Rectal smooth muscle tissue (tissue), 1 donor: ENCODE data around the gene MAST4.

Experiments used
- H3K27ac ChIP-seq: one replicate; pipeline ENCODE4 v1.7.0; 2013; ENCODE audit warnings: low read depth, low read length, inconsistent platforms
- H3K27me3 ChIP-seq: one replicate; pipeline ENCODE4 v1.7.0; 2013; ENCODE audit warnings: low read length; ENCODE audit not compliant: control insufficient read depth, insufficient read depth
- H3K36me3 ChIP-seq: one replicate; pipeline ENCODE4 v1.7.0; 2013; ENCODE audit warnings: low read length; ENCODE audit not compliant: control insufficient read depth, insufficient read depth
- H3K4me1 ChIP-seq: one replicate; pipeline ENCODE4 v1.7.0; 2013; ENCODE audit warnings: low read length; ENCODE audit not compliant: control insufficient read depth, insufficient read depth
- H3K4me3 ChIP-seq: one replicate; pipeline ENCODE4 v1.7.0; 2013; ENCODE audit warnings: low read length
- H3K9ac ChIP-seq: one replicate; pipeline ENCODE4 v1.7.0; 2013; ENCODE audit warnings: low read length

MAST4 gene

GRCh38 chr5:66658516-66658915 is 62.3 kb downstream of the MAST4 start:
- Histone ChIP-seq H3K27ac (no peak overlapping the region), H3K4me1 (no peaks in the 10 kb centered on the region), H3K9ac (no peak overlapping the region), H3K27me3 (no peaks in the 10 kb centered on the region), H3K4me3 (no peak overlapping the region), H3K36me3 (no peaks in the 10 kb centered on the region)

- H3K27ac ChIP-seq = no peak overlapping the region
- no peaks in the 10 kb centered on the region for H3K4me1 ChIP-seq
- no peak overlapping the region for H3K4me3 ChIP-seq
Measured at GRCh38 chr5:66659780-66660179, 63.6 kb downstream of the MAST4 start.

GRCh38 chr5:66660396-66660795 is 64.2 kb downstream of the MAST4 start:
- no peak overlapping the region for H3K4me3 ChIP-seq
- no peak overlapping the region for H3K27ac ChIP-seq
- no peaks in the 10 kb centered on the region for H3K4me1 ChIP-seq
- no peak overlapping the region for H3K9ac ChIP-seq
- no peaks in the 10 kb centered on the region for H3K36me3 ChIP-seq
- H3K27me3 ChIP-seq = no peaks in the 10 kb centered on the region

More at GRCh38 chr5:66659780-66660179, 63.6 kb downstream of the MAST4 start:
- Histone ChIP-seq H3K27me3 (no peaks in the 10 kb centered on the region), H3K9ac (no peak overlapping the region), H3K36me3 (no peaks in the 10 kb centered on the region)

GRCh38 chr5:66661149-66661548 is 65.0 kb downstream of the MAST4 start:
- H3K27ac ChIP-seq = no peak overlapping the region
- H3K9ac ChIP-seq = no peak overlapping the region
- no peaks in the 10 kb centered on the region for H3K36me3 ChIP-seq
- H3K4me3 ChIP-seq = no peak overlapping the region
- no peaks in the 10 kb centered on the region for H3K4me1 ChIP-seq
- no peaks in the 10 kb centered on the region for H3K27me3 ChIP-seq

- no peak overlapping the region for H3K4me3 ChIP-seq
- no peak overlapping the region for H3K27ac ChIP-seq
- no peaks in the 10 kb centered on the region for H3K27me3 ChIP-seq
- H3K9ac ChIP-seq = no peak overlapping the region
- peaks cover 3% of the 10 kb centered on the region for H3K4me1 ChIP-seq
- H3K36me3 ChIP-seq = no peaks in the 10 kb centered on the region
Measured at GRCh38 chr5:66666778-66667177, 70.6 kb downstream of the MAST4 start.

GRCh38 chr5:66669086-66669861 is 73.1 kb downstream of the MAST4 start:
- no peak overlapping the region for H3K27ac ChIP-seq
- no peaks in the 10 kb centered on the region for H3K27me3 ChIP-seq
- H3K9ac ChIP-seq = no peak overlapping the region
- peaks cover 3% of the 10 kb centered on the region for H3K4me1 ChIP-seq
- no peaks in the 10 kb centered on the region for H3K36me3 ChIP-seq
- H3K4me3 ChIP-seq = no peak overlapping the region

- no peak overlapping the region for H3K4me3 ChIP-seq
- H3K9ac ChIP-seq = no peak overlapping the region
- H3K4me1 ChIP-seq = peaks cover 3% of the 10 kb centered on the region
- H3K27me3 ChIP-seq = no peaks in the 10 kb centered on the region
- no peak overlapping the region for H3K27ac ChIP-seq
- no peaks in the 10 kb centered on the region for H3K36me3 ChIP-seq
Measured at GRCh38 chr5:66669862-66670195, 73.6 kb downstream of the MAST4 start.

GRCh38 chr5:66671305-66671704 is 75.1 kb downstream of the MAST4 start:
- H3K4me1 ChIP-seq = peaks cover 3% of the 10 kb centered on the region
- no peak overlapping the region for H3K4me3 ChIP-seq
- H3K27ac ChIP-seq = no peak overlapping the region
- no peak overlapping the region for H3K9ac ChIP-seq
- no peaks in the 10 kb centered on the region for H3K36me3 ChIP-seq
- no peaks in the 10 kb centered on the region for H3K27me3 ChIP-seq

- Histone ChIP-seq H3K9ac (no peak overlapping the region), H3K36me3 (no peaks in the 10 kb centered on the region), H3K27me3 (no peaks in the 10 kb centered on the region), H3K4me1 (peaks cover 3% of the 10 kb centered on the region), H3K27ac (no peak overlapping the region), H3K4me3 (no peak overlapping the region)
Measured at GRCh38 chr5:66674802-66675201, 78.6 kb downstream of the MAST4 start.

- Histone ChIP-seq H3K27me3 (no peaks in the 10 kb centered on the region), H3K4me1 (peaks cover 3% of the 10 kb centered on the region), H3K4me3 (no peak overlapping the region), H3K9ac (no peak overlapping the region), H3K27ac (no peak overlapping the region), H3K36me3 (no peaks in the 10 kb centered on the region)
Measured at GRCh38 chr5:66675406-66675805, 79.2 kb downstream of the MAST4 start.

- no peaks in the 10 kb centered on the region for H3K27me3 ChIP-seq
- H3K4me1 ChIP-seq = no peaks in the 10 kb centered on the region
- no peak overlapping the region for H3K4me3 ChIP-seq
- H3K9ac ChIP-seq = no peak overlapping the region
- H3K36me3 ChIP-seq = no peaks in the 10 kb centered on the region
- H3K27ac ChIP-seq = no peak overlapping the region
Measured at GRCh38 chr5:66680221-66680620, 84.0 kb downstream of the MAST4 start.

- Histone ChIP-seq H3K36me3 (no peaks in the 10 kb centered on the region), H3K9ac (no peak overlapping the region), H3K27me3 (no peaks in the 10 kb centered on the region), H3K4me3 (no peak overlapping the region), H3K27ac (no peak overlapping the region), H3K4me1 (no peaks in the 10 kb centered on the region)
Measured at GRCh38 chr5:66680804-66681203, 84.6 kb downstream of the MAST4 start.

GRCh38 chr5:66684663-66685062 is 88.5 kb downstream of the MAST4 start:
- Histone ChIP-seq H3K9ac (no peak overlapping the region), H3K36me3 (no peaks in the 10 kb centered on the region), H3K4me3 (no peak overlapping the region), H3K27ac (no peak overlapping the region), H3K27me3 (no peaks in the 10 kb centered on the region), H3K4me1 (no peaks in the 10 kb centered on the region)
